ENCODE measurements around the gene GPC6.

The GPC6 gene

GRCh38 chr13:93848247-93848646 is 621.6 kb downstream of the GPC6 start:
- no peak for DNase-seq (ENCODE audit: low spot score)

- no peak for DNase-seq (ENCODE audit: low spot score)
Observed at GRCh38 chr13:93851236-93851635, 624.6 kb downstream of the GPC6 start.

DNA sequence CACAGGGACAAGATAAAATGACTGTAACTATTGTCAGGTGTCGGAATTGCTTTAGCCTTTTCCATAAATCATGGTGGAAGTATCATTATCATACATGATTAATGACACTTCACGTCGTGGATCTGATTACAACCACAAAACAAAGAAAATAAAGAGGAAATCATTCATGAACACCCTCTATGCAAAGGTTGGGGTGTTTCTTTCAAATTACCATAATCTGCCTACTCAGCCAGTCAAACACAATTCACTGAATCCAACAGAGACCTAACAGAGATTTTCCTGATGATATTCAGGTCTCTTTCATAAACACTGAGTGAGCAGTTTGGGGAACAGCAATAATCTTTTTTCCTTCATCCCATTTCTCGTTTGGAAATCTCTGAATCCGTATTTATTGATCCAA is 627.3 kb downstream of the GPC6 start:
- DNase-seq (ENCODE audit: low spot score), result no peak

GRCh38 chr13:93857126-93857525 is 630.5 kb downstream of the GPC6 start:
- DNase-seq (ENCODE audit: low spot score), result no peak

- no peak for DNase-seq (ENCODE audit: low spot score)
Observed at GRCh38 chr13:93859716-93860115, 633.1 kb downstream of the GPC6 start.

DNA sequence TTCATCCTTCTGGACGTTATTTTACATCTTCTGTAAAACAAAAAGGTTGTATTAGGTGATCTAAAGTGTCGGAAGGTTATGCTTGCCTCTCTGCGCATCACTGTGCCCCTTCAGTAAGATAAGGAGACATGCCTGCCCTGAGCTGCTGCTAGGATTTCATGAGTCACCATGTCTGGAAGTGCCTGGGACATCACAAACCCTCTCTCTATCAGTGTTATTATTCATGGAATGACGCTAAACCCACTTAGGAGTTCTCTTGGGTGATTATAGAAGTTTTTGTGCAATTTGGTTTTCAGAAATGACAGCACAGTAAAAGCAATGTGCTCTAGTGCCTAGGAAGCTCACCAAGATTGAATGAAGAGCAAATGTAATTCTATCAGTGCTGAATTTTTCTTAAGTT is 635.2 kb downstream of the GPC6 start:
- DNase-seq (ENCODE audit: low spot score), result no peak

GRCh38 chr13:93862259-93862658 is 635.7 kb downstream of the GPC6 start:
- no peak for DNase-seq (ENCODE audit: low spot score)

DNA sequence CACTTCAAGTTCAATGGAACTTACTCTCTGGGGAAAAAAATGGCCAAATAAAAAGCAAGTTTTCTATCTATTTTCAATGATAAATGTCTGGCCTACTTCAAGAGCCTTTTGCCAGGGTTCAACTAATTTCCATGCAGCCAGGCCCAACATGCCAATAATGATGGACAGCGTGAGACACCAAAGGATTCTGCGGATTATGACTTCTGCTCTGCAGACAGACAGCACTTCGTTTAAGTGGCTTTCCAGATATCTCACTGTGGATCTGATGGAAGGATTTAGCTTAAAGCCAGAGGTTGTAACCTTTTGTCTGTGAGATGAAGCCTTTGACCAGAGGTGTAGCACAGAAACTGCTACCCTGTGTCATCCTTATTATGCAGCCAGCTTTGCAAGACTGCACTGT is 638.6 kb downstream of the GPC6 start:
- DNase-seq (ENCODE audit: low spot score), result no peak

DNA sequence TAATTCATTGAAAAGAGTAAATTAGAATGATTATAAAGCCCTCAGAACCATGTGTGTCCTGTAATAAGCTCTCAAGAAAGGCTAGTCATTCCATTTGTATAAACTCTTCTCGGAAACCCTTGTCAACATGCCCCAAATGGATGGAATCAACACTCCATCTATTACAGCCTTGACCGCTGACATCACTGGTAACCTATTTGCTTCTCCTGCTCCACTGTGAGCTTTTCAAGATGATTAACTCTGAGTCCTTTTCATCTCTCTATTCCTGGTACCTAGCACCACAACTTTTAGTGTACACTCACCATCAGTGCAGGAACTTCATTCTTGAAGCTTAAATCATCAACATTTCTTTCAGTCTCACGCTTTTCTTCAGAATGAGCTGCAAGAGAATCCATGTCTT is 640.9 kb downstream of the GPC6 start:
- no peak for DNase-seq (ENCODE audit: low spot score)

DNA sequence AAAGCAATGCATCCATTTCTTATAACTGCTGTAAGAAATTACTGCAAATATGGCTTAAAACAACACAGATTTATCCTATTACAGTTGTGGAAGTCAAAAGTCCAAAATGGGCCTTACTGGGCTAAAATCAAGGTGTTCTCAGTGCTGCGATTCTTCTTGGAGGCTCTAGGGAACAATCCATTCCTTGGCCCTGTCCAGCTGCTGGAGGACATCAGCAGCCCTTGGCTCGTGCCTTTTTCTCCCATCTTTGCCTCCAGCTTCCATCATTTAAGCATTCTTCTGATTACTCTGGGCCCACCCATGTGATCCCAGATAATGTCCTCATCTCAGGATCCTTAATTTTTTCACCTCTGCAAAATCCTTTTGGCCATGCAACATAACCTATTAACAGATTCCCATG is 645.8 kb downstream of the GPC6 start:
- no peak for DNase-seq (ENCODE audit: low spot score)

GRCh38 chr13:93872786-93873347 is 646.3 kb downstream of the GPC6 start:
- DNase-seq (ENCODE audit: low spot score), result no peak

DNA sequence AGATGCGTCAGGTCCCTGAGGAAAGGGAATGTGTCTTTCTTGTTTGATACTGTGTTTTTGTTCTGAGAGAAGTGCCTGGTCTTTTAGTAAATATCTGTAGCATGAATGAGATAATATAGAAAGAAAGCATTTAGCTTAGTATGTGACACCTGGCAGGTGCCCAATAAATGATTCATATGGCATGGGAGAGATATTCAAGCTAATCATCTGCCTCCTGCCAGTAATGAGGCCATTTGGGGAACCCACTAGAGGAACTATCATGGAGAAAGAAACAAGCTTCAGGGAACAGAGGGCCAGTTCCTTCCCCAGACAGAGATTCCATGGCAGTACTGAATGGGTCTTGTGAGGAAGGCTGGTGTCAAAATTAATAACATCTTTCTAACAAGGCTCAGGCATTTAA is 648.9 kb downstream of the GPC6 start:
- no peak for DNase-seq (ENCODE audit: low spot score)

- DNase-seq (ENCODE audit: low spot score), result no peak
Observed at GRCh38 chr13:93876236-93876635, 649.6 kb downstream of the GPC6 start.

- no peak for DNase-seq (ENCODE audit: low spot score)
Observed at GRCh38 chr13:93878675-93879074, 652.1 kb downstream of the GPC6 start.

DNA sequence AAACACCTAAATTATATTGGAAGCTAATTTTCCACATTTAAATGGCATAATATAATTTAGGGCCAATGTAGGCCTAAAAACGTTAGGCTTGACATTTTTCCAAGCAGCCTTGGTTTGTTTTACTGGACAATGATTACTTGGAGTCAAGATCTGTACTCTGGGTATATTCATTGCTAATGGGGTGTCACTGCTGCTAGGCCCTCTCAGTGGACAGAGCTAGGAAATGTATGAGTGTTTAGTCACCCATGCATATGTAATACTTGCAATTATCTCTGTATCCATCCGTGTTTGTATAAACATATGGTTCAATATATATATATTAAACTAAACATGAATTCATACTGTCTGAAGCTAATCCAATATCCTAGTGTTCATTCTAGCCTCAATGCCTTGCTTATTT is 654.8 kb downstream of the GPC6 start:
- no peak for DNase-seq (ENCODE audit: low spot score)

GRCh38 chr13:93882086-93882651 is 655.6 kb downstream of the GPC6 start:
- no peak for DNase-seq (ENCODE audit: low spot score)

DNA sequence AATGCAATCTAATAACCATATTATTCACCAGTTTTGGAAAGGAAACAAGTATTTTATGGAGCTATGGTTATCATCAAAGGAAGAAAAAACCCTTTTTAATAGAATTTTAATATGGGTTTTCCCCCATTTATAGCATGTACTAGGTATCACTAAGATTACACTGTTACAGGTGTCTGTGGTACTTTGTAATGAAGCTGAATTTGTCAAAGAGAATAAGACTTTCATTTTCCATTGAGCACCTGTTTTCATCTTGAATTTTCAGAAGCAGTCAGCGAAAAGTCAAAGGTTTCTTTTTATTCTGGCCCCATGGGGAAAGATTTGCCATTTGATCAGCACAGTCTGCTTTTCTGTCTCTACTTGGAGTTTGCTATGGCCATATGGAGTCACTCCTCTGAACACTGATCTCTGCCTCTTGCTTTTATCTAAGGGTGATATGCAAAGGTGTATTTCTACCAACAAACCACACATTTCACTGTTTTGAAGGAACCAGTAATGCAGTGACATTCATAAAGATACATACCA is 662.9 kb downstream of the GPC6 start:
- no peak for DNase-seq (ENCODE audit: low spot score)

- no peak for DNase-seq (ENCODE audit: low spot score)
Observed at GRCh38 chr13:93899981-93900380, 673.4 kb downstream of the GPC6 start.

DNA sequence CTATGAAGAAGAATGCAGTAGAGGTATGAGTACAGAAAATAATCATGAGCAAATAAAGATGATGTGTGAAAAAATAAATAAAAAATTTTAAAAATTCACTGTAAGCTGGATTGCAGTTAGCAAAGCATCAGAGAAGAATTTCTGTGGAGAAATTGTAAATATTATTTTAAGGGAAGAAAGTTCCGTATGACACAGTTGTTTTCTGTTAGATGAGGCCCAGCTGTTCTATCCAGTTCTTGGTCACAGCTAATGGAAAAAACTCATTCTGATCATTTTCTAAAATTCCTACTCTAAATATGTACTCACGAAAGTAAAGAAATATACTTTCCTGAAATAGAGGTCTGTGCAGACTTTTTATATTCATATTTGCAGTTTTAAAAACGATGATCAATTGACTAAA is 674.1 kb downstream of the GPC6 start:
- no peak for DNase-seq (ENCODE audit: low spot score)

GRCh38 chr13:93903909-93904308 is 677.3 kb downstream of the GPC6 start:
- DNase-seq (ENCODE audit: low spot score), result no peak

DNA sequence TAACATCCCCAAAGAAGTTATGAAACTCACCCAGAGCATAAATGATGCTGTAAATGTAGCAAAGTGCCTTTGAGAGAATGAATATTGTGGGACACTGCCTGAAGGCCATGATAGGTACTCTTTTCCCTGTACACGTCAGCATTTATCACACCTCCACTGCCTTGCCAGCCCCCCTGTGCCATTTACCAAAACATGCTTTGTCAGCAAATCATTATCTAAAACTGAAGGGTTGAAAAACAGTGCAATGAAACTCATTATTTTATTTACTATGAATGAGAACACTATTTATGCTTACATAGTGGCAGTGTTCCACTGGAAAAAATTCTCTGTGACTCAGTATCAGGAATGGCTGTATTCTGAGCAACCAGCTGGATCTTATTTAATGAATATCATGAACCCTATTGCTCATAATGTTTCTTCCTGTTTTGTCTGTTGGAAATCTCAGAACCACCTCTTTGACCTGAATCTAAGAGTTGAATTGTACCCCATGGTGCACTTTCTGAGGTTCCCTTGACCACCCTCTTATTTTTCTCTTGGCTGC is 688.7 kb downstream of the GPC6 start:
- no peak for DNase-seq (ENCODE audit: low spot score)

- DNase-seq (ENCODE audit: low spot score), result no peak
Observed at GRCh38 chr13:93922063-93922855, 695.7 kb downstream of the GPC6 start.

DNA sequence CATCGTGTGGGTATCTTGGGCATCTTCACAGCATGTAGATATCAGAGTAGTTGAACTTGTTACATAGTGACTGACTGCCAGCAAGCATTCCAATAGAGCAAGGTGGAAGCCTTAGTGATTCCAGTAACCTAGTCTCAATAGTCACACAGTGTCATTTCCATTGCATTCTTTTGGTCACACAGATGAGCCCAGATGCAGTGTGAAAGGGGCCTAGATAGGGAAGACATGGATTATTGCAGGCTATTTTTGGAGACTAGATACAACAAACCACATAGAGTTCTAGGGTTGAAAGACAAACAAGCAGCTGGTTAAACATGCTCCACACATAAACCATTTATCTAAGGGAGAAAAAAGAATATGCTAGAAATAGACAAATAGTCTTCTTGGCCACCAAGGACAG is 699.4 kb downstream of the GPC6 start:
- no peak for DNase-seq (ENCODE audit: low spot score)

Data from D341Med (cell line).